Neural cell (in vitro differentiated cells): Measurements from ENCODE around the gene SLC44A5.

ENCODE experiments used
- RAD21 ChIP-seq: fragments of 450-650 bp; conservative IDR thresholded peaks from 2 replicates; pipeline ENCODE4 v1.6.1; 2014; ENCODE audit warnings: antibody characterized with exemption, mild to moderate bottlenecking, moderate library complexity
- TF ChIP-seq, protein P1 (sequence below): fragments of 450-650 bp; IDR thresholded peaks from 2 replicates; pipeline ENCODE4 v1.5.1; 2014; ENCODE audit warnings: antibody characterized with exemption, mild to moderate bottlenecking, moderate library complexity; ENCODE audit not compliant: poor library complexity, severe bottlenecking

DNA sequence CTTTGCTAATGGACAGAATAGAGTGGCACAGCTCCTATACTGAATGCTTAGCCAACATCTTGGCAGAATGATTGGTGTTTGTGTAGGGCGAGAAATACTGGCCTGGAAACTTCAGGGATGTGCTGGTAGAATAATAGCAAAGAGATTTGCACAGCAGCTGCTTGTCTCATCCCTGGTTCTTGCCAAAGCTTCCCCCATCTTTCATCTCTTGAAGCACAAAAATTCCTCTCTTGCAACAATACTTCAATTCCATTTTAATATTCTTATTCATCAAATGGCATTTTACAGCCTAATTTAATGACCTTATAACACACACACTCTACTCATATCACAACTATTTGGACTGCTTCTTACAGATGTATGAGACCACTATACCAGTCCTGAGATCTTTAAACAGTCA lies 439.0 kb downstream of the SLC44A5 start:
- TF ChIP-seq, protein P1, sequence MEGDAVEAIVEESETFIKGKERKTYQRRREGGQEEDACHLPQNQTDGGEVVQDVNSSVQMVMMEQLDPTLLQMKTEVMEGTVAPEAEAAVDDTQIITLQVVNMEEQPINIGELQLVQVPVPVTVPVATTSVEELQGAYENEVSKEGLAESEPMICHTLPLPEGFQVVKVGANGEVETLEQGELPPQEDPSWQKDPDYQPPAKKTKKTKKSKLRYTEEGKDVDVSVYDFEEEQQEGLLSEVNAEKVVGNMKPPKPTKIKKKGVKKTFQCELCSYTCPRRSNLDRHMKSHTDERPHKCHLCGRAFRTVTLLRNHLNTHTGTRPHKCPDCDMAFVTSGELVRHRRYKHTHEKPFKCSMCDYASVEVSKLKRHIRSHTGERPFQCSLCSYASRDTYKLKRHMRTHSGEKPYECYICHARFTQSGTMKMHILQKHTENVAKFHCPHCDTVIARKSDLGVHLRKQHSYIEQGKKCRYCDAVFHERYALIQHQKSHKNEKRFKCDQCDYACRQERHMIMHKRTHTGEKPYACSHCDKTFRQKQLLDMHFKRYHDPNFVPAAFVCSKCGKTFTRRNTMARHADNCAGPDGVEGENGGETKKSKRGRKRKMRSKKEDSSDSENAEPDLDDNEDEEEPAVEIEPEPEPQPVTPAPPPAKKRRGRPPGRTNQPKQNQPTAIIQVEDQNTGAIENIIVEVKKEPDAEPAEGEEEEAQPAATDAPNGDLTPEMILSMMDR, result no peak
- TF ChIP-seq RAD21, result no peak
